HepG2 (cell line): ENCODE measurements around the gene KMT2D.

Experiments used
- CREBL2 ChIP-seq: sonication (generic); formaldehyde crosslinking; IDR thresholded peaks from 2 replicates; pipeline ENCODE4 v1.8.1; 2023; ENCODE audit warnings: missing genetic modification reagents, mild to moderate bottlenecking, borderline replicate concordance
- GMEB1 ChIP-seq: sonication (generic); formaldehyde crosslinking; IDR thresholded peaks from 2 replicates; pipeline ENCODE4 v1.5.1; 2020; ENCODE audit warnings: missing genetic modification reagents, mild to moderate bottlenecking, borderline replicate concordance
- NR1H2 ChIP-seq: sonication (generic); formaldehyde crosslinking; IDR thresholded peaks from 2 replicates; pipeline ENCODE4 v1.8.1; 2022; ENCODE audit warnings: low read depth, missing genetic modification reagents, borderline replicate concordance
- NR3C1 ChIP-seq: sonication (generic); formaldehyde crosslinking; IDR thresholded peaks from 2 replicates; pipeline ENCODE4 v1.4.0; 2020; ENCODE audit warnings: missing genetic modification reagents
- PAX8 ChIP-seq: sonication (generic); formaldehyde crosslinking; IDR thresholded peaks from 2 replicates; pipeline ENCODE4 v1.8.0; 2022; ENCODE audit warnings: mild to moderate bottlenecking, missing genetic modification reagents, borderline replicate concordance
- REST ChIP-seq, 2 experiments: IDR thresholded peaks; 2 replicates each; pipeline ENCODE4 v1.6.1; 2011 to 2012; ENCODE audit warnings: low read length in 2 of 2, borderline replicate concordance in 1 of 2, low read depth in 1 of 2, mild to moderate bottlenecking in 1 of 2, moderate library complexity in 1 of 2
- RFX1 ChIP-seq: fragments of 450-650 bp; IDR thresholded peaks from 2 replicates; pipeline ENCODE4 v1.6.1; 2017
- TF ChIP-seq, protein P1 (sequence below): sonication (generic); formaldehyde crosslinking; IDR thresholded peaks from 2 replicates; pipeline ENCODE4 v1.5.0; 2020; ENCODE audit warnings: mild to moderate bottlenecking, missing genetic modification reagents, moderate library complexity

DNA sequence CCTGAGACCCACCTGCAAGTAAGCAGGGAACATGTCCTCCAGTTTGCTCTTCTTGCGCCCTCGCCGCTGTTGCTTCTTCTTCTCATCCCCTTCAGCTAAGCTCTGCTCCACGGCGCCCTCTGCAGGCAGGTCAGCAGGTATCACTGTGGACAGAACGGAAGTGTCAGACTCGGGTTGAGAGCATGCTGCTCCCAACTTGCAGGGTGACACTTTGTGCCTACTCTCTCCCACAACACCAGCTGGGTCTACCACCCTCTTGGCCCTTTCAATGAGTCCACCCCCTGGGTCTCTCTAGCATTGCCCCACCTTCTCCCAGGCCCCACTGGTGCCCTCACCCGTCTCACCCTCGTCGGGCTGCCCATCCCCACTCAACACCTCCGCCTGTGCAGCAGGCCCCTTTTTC lies 16.7 kb downstream of the KMT2D start:
- no peak for TF ChIP-seq PAX8 (CRISPR knock-in tag)
- no peak for TF ChIP-seq GMEB1
- no peak for TF ChIP-seq REST (IDR thresholded peaks at IDR 0.05; ENCODE audit: borderline replicate concordance in 1 of 2, low read depth in 1 of 2, low read length in 2 of 2)
- no peak for TF ChIP-seq CREBL2 (CRISPR knock-in tag)
- no peak for TF ChIP-seq NR1H2 (CRISPR knock-in tag)
- no peak for TF ChIP-seq RFX1
- TF ChIP-seq, protein P1, sequence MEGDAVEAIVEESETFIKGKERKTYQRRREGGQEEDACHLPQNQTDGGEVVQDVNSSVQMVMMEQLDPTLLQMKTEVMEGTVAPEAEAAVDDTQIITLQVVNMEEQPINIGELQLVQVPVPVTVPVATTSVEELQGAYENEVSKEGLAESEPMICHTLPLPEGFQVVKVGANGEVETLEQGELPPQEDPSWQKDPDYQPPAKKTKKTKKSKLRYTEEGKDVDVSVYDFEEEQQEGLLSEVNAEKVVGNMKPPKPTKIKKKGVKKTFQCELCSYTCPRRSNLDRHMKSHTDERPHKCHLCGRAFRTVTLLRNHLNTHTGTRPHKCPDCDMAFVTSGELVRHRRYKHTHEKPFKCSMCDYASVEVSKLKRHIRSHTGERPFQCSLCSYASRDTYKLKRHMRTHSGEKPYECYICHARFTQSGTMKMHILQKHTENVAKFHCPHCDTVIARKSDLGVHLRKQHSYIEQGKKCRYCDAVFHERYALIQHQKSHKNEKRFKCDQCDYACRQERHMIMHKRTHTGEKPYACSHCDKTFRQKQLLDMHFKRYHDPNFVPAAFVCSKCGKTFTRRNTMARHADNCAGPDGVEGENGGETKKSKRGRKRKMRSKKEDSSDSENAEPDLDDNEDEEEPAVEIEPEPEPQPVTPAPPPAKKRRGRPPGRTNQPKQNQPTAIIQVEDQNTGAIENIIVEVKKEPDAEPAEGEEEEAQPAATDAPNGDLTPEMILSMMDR (CRISPR knock-in tag) = peak; percentile 83
- TF ChIP-seq NR3C1 (CRISPR knock-in tag) = no peak
